ENCODE results near the gene FAM149A. TPM values are rescaled to one million over a fixed set of nuclear protein-coding genes. Genes with fewer than 3 reads are reported as not detected.

FAM149A gene
- polyA plus RNA-seq, 1 experiment, result 0.32 TPM

- Histone ChIP-seq H3K4me3 (ENCODE audit: low read depth, low read length) (no peak overlapping the region), H3K27me3 (ENCODE audit: control insufficient read depth, insufficient read depth, low read length) (no peaks in the 10 kb centered on the region), H3K36me3 (ENCODE audit: control insufficient read depth, insufficient read depth, low read length) (no peaks in the 10 kb centered on the region)
- CTCF ChIA-PET, result no interaction called here
- no peak for DNase-seq (ENCODE audit: low read depth)
- POLR2A ChIA-PET, result no interaction called here
- TF ChIP-seq CTCF (IDR thresholded peaks at IDR 0.05; ENCODE audit: insufficient read depth, low read depth, low read length), result no peak
Measured at GRCh38 chr4:186170966-186171365, 66.5 kb downstream of the FAM149A start.

- H3K4me3 ChIP-seq (ENCODE audit: low read depth, low read length), result no peak overlapping the region
- CTCF ChIA-PET, result no interaction called here
- POLR2A ChIA-PET, result no interaction called here
- H3K36me3 ChIP-seq (ENCODE audit: control insufficient read depth, insufficient read depth, low read length), result no peaks in the 10 kb centered on the region
- H3K27me3 ChIP-seq (ENCODE audit: control insufficient read depth, insufficient read depth, low read length), result no peaks in the 10 kb centered on the region; the same call in 1 of the 2 replicates
- no peak for DNase-seq (ENCODE audit: low read depth)
- no peak for TF ChIP-seq CTCF (IDR thresholded peaks at IDR 0.05; ENCODE audit: insufficient read depth, low read depth, low read length)
Measured at GRCh38 chr4:186172546-186172945, 68.0 kb downstream of the FAM149A start.

GRCh38 chr4:186188107-186188506 is 83.6 kb downstream of the FAM149A start:
- Histone ChIP-seq H3K36me3 (ENCODE audit: control insufficient read depth, insufficient read depth, low read length) (no peaks in the 10 kb centered on the region), H3K27me3 (ENCODE audit: control insufficient read depth, insufficient read depth, low read length) (no peaks in the 10 kb centered on the region), H3K4me3 (ENCODE audit: low read depth, low read length) (no peak overlapping the region)
- CTCF ChIA-PET, result no interaction called here
- POLR2A ChIA-PET, result no interaction called here
- no peak for TF ChIP-seq CTCF (IDR thresholded peaks at IDR 0.05; ENCODE audit: insufficient read depth, low read depth, low read length)
- no peak for DNase-seq (ENCODE audit: low read depth)

- no peaks in the 10 kb centered on the region for H3K27me3 ChIP-seq (ENCODE audit: control insufficient read depth, insufficient read depth, low read length)
- ChIA-PET CTCF (no interaction called here), POLR2A (no interaction called here)
- no peak overlapping the region for H3K4me3 ChIP-seq (ENCODE audit: low read depth, low read length)
- no peak for DNase-seq (ENCODE audit: low read depth)
- no peak for TF ChIP-seq CTCF (IDR thresholded peaks at IDR 0.05; ENCODE audit: insufficient read depth, low read depth, low read length)
- no peaks in the 10 kb centered on the region for H3K36me3 ChIP-seq (ENCODE audit: control insufficient read depth, insufficient read depth, low read length)
Measured at GRCh38 chr4:186189656-186190055, 85.2 kb downstream of the FAM149A start.

- ChIA-PET CTCF (no interaction called here), POLR2A (no interaction called here)
- Histone ChIP-seq H3K4me3 (ENCODE audit: low read depth, low read length) (peak overlapping the region; percentile 90), H3K36me3 (ENCODE audit: control insufficient read depth, insufficient read depth, low read length) (0 out of 2 replicates have a peak, but pooled peaks cover 3% of the 10 kb centered on the region), H3K27me3 (ENCODE audit: control insufficient read depth, insufficient read depth, low read length) (no peaks in the 10 kb centered on the region)
- no peak for DNase-seq (ENCODE audit: low read depth)
- peak; percentile 17; the same call in 1 of the 2 replicates for TF ChIP-seq CTCF (IDR thresholded peaks at IDR 0.05; ENCODE audit: insufficient read depth, low read depth, low read length)
Measured at GRCh38 chr4:186190581-186191199, 86.2 kb downstream of the FAM149A start.
